Endothelial cell of umbilical vein (primary cell): Measurements from ENCODE around the gene PCYOX1L. TPM values are rescaled to one million over a fixed set of nuclear protein-coding genes. Genes with fewer than 3 reads are reported as not detected.

Experiments
- BruUV-seq: library from RNA; stranded (reverse); fragments of 400-500 nt; replicated peaks from 2 replicates; lab custom pipeline; 2021; lab: Mats Ljungman, UMichigan
- CTCF ChIA-PET: fragments of 300-600, 350-600 bp; sonication (Branson Sonifier 250); formaldehyde crosslinking; loops from one replicate; lab custom pipeline; 2021; ENCODE audit warnings: antibody characterized with exemption, inconsistent platforms; lab: Charles Lee
- POLR2A ChIA-PET: fragments of 300-600, 350-600 bp; sonication (Branson Sonifier 250); formaldehyde crosslinking; loops from one replicate; lab custom pipeline; 2021; ENCODE audit warnings: antibody characterized with exemption, inconsistent platforms; lab: Charles Lee
- DNase-seq: peaks from one replicate; pipeline ENCODE4 v3.0.0-alpha.2; 2011; ENCODE audit warnings: low read depth, low spot score
- FAIRE-seq: peaks from 2 replicates; lab custom pipeline; 2011; peaks lifted over from hg19 to GRCh38; lab: Jason Lieb, UNC
- H2AFZ ChIP-seq: 2 replicates; pipeline ENCODE4 v1.6.0; 2012; ENCODE audit warnings: low read depth, low read length, control low read depth, inconsistent platforms
- H3K27ac ChIP-seq: 2 replicates; pipeline ENCODE4 v1.5.1; 2011; ENCODE audit warnings: low read depth, mild to moderate bottlenecking, control low read depth, low read length, moderate library complexity; ENCODE audit not compliant: insufficient read depth
- H3K27me3 ChIP-seq, 2 experiments: 2 replicates each; pipeline versions ENCODE4 v1.6.0 to v1.6.1; 2011; ENCODE audit warnings: low read length in 2 of 2, mixed read lengths in 1 of 2; ENCODE audit not compliant: control insufficient read depth in 2 of 2, insufficient read depth in 2 of 2
- H3K36me3 ChIP-seq, 2 experiments: 2 replicates in 1 of 2; 3 replicates in 1 of 2; pipeline ENCODE4 v1.5.1; 2011; ENCODE audit warnings: low read length in 2 of 2, mild to moderate bottlenecking in 1 of 2, moderate library complexity in 1 of 2; ENCODE audit not compliant: control insufficient read depth in 2 of 2, insufficient read depth in 2 of 2; ENCODE audit errors: extremely low read depth in 1 of 2
- H3K4me1 ChIP-seq: 3 replicates; pipeline ENCODE4 v1.5.1; 2011; ENCODE audit warnings: mild to moderate bottlenecking, low read length; ENCODE audit not compliant: control insufficient read depth, insufficient read depth; ENCODE audit errors: extremely low read depth
- H3K4me2 ChIP-seq: 2 replicates; pipeline ENCODE4 v1.6.1; 2011; ENCODE audit warnings: low read length, control low read depth, mixed read lengths; ENCODE audit not compliant: insufficient read depth
- H3K4me3 ChIP-seq, 3 experiments: fragments of 200-600 bp in 1 of 3; sonication (generic), shearing (Covaris generic) in 1 of 3; replicated peaks in 1 of 3; 2 replicates each; pipeline ENCODE4 v1.5.1; 2011 to 2016; ENCODE audit warnings: control low read depth in 3 of 3, low read length in 3 of 3, mild to moderate bottlenecking in 2 of 3, inconsistent platforms in 1 of 3, low read depth in 1 of 3, moderate library complexity in 1 of 3; ENCODE audit not compliant: insufficient read depth in 1 of 3
- H3K79me2 ChIP-seq: 2 replicates; pipeline ENCODE4 v1.6.0; 2012; ENCODE audit warnings: low read length, inconsistent platforms; ENCODE audit not compliant: control insufficient read depth, insufficient read depth
- H3K9ac ChIP-seq: replicated peaks from 2 replicates; pipeline ENCODE3; 2011; ENCODE audit warnings: low read length, control low read depth; ENCODE audit not compliant: insufficient read depth; ENCODE audit errors: extremely low read depth
- H3K9me1 ChIP-seq: replicated peaks from 3 replicates; pipeline ENCODE4 v1.6.0; 2011; ENCODE audit warnings: mild to moderate bottlenecking, low read length; ENCODE audit not compliant: control insufficient read depth, insufficient read depth; ENCODE audit errors: extremely low read depth
- H3K9me3 ChIP-seq: replicated peaks from 2 replicates; pipeline ENCODE4 v1.5.1; 2012; ENCODE audit warnings: low read length, inconsistent platforms; ENCODE audit not compliant: control insufficient read depth, insufficient read depth
- H4K20me1 ChIP-seq: replicated peaks from 2 replicates; pipeline ENCODE3; 2011; ENCODE audit warnings: mild to moderate bottlenecking, low read length; ENCODE audit not compliant: control insufficient read depth, insufficient read depth; ENCODE audit errors: extremely low read depth
- CTCF ChIP-seq, 2 donors: IDR thresholded peaks; 1 replicate in 1 of 2; 2 replicates in 1 of 2; pipeline ENCODE4 v1.5.1; 2011; ENCODE audit warnings: low read length in 2 of 2, mild to moderate bottlenecking in 2 of 2, moderate library complexity in 2 of 2, control low read depth in 1 of 2, inconsistent platforms in 1 of 2, low read depth in 1 of 2; ENCODE audit not compliant: insufficient read depth in 1 of 2; ENCODE audit errors: extremely low read depth in 1 of 2
- EZH2 ChIP-seq: IDR thresholded peaks from 2 replicates; pipeline ENCODE4 v1.6.1; 2012; ENCODE audit warnings: borderline replicate concordance, low read depth, mild to moderate bottlenecking, moderate library complexity, low read length, inconsistent platforms; ENCODE audit not compliant: severe bottlenecking
- FOS ChIP-seq: IDR thresholded peaks from 2 replicates; pipeline ENCODE4 v1.6.1; 2011; ENCODE audit warnings: mild to moderate bottlenecking, low read length, moderate library complexity, borderline replicate concordance; ENCODE audit not compliant: insufficient read depth
- GATA2 ChIP-seq: IDR thresholded peaks from 2 replicates; pipeline ENCODE4 v1.7.0; 2011; ENCODE audit warnings: low read depth, mild to moderate bottlenecking, moderate library complexity, mixed read lengths, low read length; ENCODE audit not compliant: insufficient read length, insufficient read depth
- JUN ChIP-seq: IDR thresholded peaks from 2 replicates; pipeline ENCODE4 v1.6.1; 2011; ENCODE audit warnings: borderline replicate concordance, low read depth; ENCODE audit not compliant: insufficient read length, insufficient read depth
- MAX ChIP-seq: IDR thresholded peaks from 2 replicates; pipeline ENCODE4 v1.6.1; 2011; ENCODE audit not compliant: insufficient read depth, insufficient read length
- MYC ChIP-seq: IDR thresholded peaks from one replicate; pipeline ENCODE4 v1.6.1; 2011; ENCODE audit warnings: mild to moderate bottlenecking, low read depth, low read length
- POLR2A ChIP-seq: IDR thresholded peaks from 2 replicates; pipeline ENCODE4 v1.6.1; 2012; ENCODE audit warnings: low read depth, mild to moderate bottlenecking, control low read depth, low read length
- POLR2AphosphoS5 ChIP-seq: IDR thresholded peaks from 2 replicates; pipeline ENCODE4 v1.6.1; 2012; ENCODE audit warnings: low read depth, mild to moderate bottlenecking, control low read depth, low read length, moderate library complexity; ENCODE audit not compliant: insufficient read depth
- dilution Hi-C: fragments of 300-500 bp; cut with MboI; formaldehyde crosslinking; loops from one replicate; pipeline ENCODE4 v1.15.0; 2019; ENCODE audit warnings: low sequenced_read_pairs; ENCODE audit not compliant: extremely low pct_ligation_motif_present
- intact Hi-C: fragments of 100-400 bp; cut with micrococcal nuclease; formaldehyde crosslinking; loops from one replicate; pipeline ENCODE4 v1.10.0; 2022
- polyA plus RNA-seq, 4 experiments: library from polyadenylated mRNA; depleted of rRNA in 3 of 4; stranded (reverse) in 3 of 4; unstranded in 1 of 4; fragments of >200 nt; gene quantifications; 2 replicates each; pipeline versions ENCODE4 v1.2.1 to v1.2.3, GENCODE V29; 2011 to 2012; ENCODE audit warnings: missing spikeins in 1 of 4
- total RNA-seq: library from RNA; stranded (reverse); gene quantifications from 2 replicates; pipeline ENCODE4 v1.2.3, GENCODE V29; 2021

The PCYOX1L gene
- total and polyA plus RNA-seq, 2 donors (not counting 3 experiments of a cell fraction or from before 2014, with no cell fraction given) = 23.3 to 28.1 TPM

GRCh38 chr5:149365418-149365817, 7.6 kb downstream of the PCYOX1L start:
- Histone ChIP-seq H4K20me1 (no peaks in the 10 kb centered on the region), H3K4me2 (no peak overlapping the region), H3K4me3 (no peak overlapping the region), H2AFZ (no peak overlapping the region), H3K9me1 (no peaks in the 10 kb centered on the region), H3K27me3 (no peaks in the 10 kb centered on the region), H3K79me2 (no peaks in the 10 kb centered on the region), H3K36me3 (no peaks in the 10 kb centered on the region), H3K27ac (no peak overlapping the region), H3K9ac (no peak overlapping the region), H3K4me1 (no peaks in the 10 kb centered on the region), H3K9me3 (no peaks in the 10 kb centered on the region)
- FAIRE-seq (no peak), DNase-seq (no peak)
- ChIA-PET POLR2A (no interaction called here), CTCF (interaction anchor here (0.9 to 5.7 kb wide), 9 partner anchors 8 to 253 kb away, joined by 3 to 131 read pairs (median 20); partner anchors contain the start of genes GRPEL2 and PCYOX1L)
- no TSS peak for BruUV-seq
- no peak for TF ChIP-seq EZH2
- dilution Hi-C loops (no loop called here), intact Hi-C loops (no loop called here)

GRCh38 chr5:149366169-149366729, 8.4 kb downstream of the PCYOX1L start:
- intact Hi-C loops = no loop called here
- no peak overlapping the region for H2AFZ ChIP-seq
- H3K79me2 ChIP-seq = no peaks in the 10 kb centered on the region
- no TSS peak for BruUV-seq
- no peaks in the 10 kb centered on the region for H3K27me3 ChIP-seq
- H3K9me3 ChIP-seq = no peaks in the 10 kb centered on the region
- CTCF ChIA-PET = interaction anchor here (0.9 to 5.7 kb wide), 21 partner anchors 9 to 252 kb away, joined by 3 to 131 read pairs (median 12); partner anchors contain the start of genes GRPEL2, IL17B and PCYOX1L
- H3K9me1 ChIP-seq = no peaks in the 10 kb centered on the region
- TF ChIP-seq POLR2A = no peak
- TF ChIP-seq CTCF (IDR thresholded peaks at IDR 0.05; ENCODE audit: extremely low read depth in 1 of 2, insufficient read depth in 1 of 2, low read depth in 1 of 2, low read length in 2 of 2) = no peak
- TF ChIP-seq GATA2 = no peak
- TF ChIP-seq EZH2 = no peak
- no peak for TF ChIP-seq MAX
- no peak for TF ChIP-seq POLR2AphosphoS5
- TF ChIP-seq JUN = no peak
- TF ChIP-seq FOS = no peak
- no peak for TF ChIP-seq MYC
- no peaks in the 10 kb centered on the region for H3K36me3 ChIP-seq
- no peak overlapping the region for H3K4me2 ChIP-seq
- no peak overlapping the region for H3K27ac ChIP-seq
- H3K9ac ChIP-seq = no peak overlapping the region
- H4K20me1 ChIP-seq = no peaks in the 10 kb centered on the region
- dilution Hi-C loops = no loop called here
- no peak overlapping the region for H3K4me3 ChIP-seq
- H3K4me1 ChIP-seq = no peaks in the 10 kb centered on the region
- no peak for DNase-seq
- POLR2A ChIA-PET = no interaction called here
- FAIRE-seq = no peak
